ENCODE results near the gene TIE1. TPM values are rescaled to one million over a fixed set of nuclear protein-coding genes. Genes with fewer than 3 reads are reported as not detected.
A peak's percentile ranks its signal among the peaks of the same experiment; 100 is the strongest.

Gene TIE1
- total and polyA plus RNA-seq, 2 of the 13 experiments (the other 11 are each of a cell fraction or from before 2014, with no cell fraction given), result 0.58 to 0.84 TPM

- H3K27ac ChIP-seq (ENCODE audit: extremely low read length, insufficient read depth, low read length), result no peak overlapping the region
Measured at GRCh38 chr1:43288785-43289706, 11.7 kb upstream of the TIE1 start.

More at GRCh38 chr1:43288785-43289706, 11.7 kb upstream of the TIE1 start:
- Histone ChIP-seq H3K4me3 (replicated peaks in 1 of 3; ENCODE audit: insufficient read depth in 1 of 3, low read depth in 2 of 3, low read length in 3 of 3) (no peak overlapping the region), H4K20me1 (ENCODE audit: insufficient read depth, low read length) (no peaks in the 10 kb centered on the region), H2AFZ (ENCODE audit: low read length) (peak overlapping the region; percentile 19), H3K4me2 (ENCODE audit: low read depth, low read length) (peak overlapping the region; percentile 24; the same call in 1 of the 2 replicates), H3K9ac (ENCODE audit: insufficient read depth, low read depth, low read length) (no peak overlapping the region), H3K4me1 (ENCODE audit: insufficient read depth, low read length) (peaks cover 44% of the 10 kb centered on the region), H3K27me3 (ENCODE audit: control insufficient read depth in 1 of 2, insufficient read depth in 2 of 2, low read length in 2 of 2) (peaks cover 1 to 33% of the 10 kb centered on the region in 2 experiments; a peak in 4 of 5 replicates), H3K79me2 (ENCODE audit: insufficient read depth, low read length) (no peaks in the 10 kb centered on the region), H3K36me3 (replicated peaks in 1 of 2; ENCODE audit: control insufficient read depth in 1 of 2, insufficient read depth in 2 of 2, low read length in 2 of 2) (no peaks in the 10 kb centered on the region), H3K9me3 (ENCODE audit: low read length) (no peaks in the 10 kb centered on the region)
- DNase-seq (ENCODE audit: low spot score) (no peak), FAIRE-seq (no peak), ATAC-seq (no peak)
- ChIA-PET CTCF (ENCODE audit: low intra/inter-chr PET ratio, low total read pairs) (no interaction called here), POLR2A (no interaction called here)
- no TSS peak for BruUV-seq (replicated peaks)
- in situ Hi-C loops (cut with HindIII; ENCODE audit: extremely low pct_ligation_motif_present, low pct_unique_long_range_greater_than_20kb), result no loop called here
- intact Hi-C loops (cut with micrococcal nuclease; ENCODE audit: unreplicated experiment), result no loop called here
- TF ChIP-seq, protein P1, sequence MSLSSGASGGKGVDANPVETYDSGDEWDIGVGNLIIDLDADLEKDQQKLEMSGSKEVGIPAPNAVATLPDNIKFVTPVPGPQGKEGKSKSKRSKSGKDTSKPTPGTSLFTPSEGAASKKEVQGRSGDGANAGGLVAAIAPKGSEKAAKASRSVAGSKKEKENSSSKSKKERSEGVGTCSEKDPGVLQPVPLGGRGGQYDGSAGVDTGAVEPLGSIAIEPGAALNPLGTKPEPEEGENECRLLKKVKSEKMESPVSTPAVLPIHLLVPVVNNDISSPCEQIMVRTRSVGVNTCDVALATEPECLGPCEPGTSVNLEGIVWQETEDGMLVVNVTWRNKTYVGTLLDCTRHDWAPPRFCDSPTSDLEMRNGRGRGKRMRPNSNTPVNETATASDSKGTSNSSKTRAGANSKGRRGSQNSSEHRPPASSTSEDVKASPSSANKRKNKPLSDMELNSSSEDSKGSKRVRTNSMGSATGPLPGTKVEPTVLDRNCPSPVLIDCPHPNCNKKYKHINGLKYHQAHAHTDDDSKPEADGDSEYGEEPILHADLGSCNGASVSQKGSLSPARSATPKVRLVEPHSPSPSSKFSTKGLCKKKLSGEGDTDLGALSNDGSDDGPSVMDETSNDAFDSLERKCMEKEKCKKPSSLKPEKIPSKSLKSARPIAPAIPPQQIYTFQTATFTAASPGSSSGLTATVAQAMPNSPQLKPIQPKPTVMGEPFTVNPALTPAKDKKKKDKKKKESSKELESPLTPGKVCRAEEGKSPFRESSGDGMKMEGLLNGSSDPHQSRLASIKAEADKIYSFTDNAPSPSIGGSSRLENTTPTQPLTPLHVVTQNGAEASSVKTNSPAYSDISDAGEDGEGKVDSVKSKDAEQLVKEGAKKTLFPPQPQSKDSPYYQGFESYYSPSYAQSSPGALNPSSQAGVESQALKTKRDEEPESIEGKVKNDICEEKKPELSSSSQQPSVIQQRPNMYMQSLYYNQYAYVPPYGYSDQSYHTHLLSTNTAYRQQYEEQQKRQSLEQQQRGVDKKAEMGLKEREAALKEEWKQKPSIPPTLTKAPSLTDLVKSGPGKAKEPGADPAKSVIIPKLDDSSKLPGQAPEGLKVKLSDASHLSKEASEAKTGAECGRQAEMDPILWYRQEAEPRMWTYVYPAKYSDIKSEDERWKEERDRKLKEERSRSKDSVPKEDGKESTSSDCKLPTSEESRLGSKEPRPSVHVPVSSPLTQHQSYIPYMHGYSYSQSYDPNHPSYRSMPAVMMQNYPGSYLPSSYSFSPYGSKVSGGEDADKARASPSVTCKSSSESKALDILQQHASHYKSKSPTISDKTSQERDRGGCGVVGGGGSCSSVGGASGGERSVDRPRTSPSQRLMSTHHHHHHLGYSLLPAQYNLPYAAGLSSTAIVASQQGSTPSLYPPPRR (CRISPR knock-in tag; IDR thresholded peaks at IDR 0.05; ENCODE audit: borderline replicate concordance), result no peak
- TF ChIP-seq ZNF816 (CRISPR knock-in tag; IDR thresholded peaks at IDR 0.05; ENCODE audit: borderline replicate concordance), result no peak
- TF ChIP-seq ZFAT (CRISPR knock-in tag; conservative IDR thresholded peaks at IDR 0.05), result no peak
- TF ChIP-seq ZNF770 (CRISPR knock-in tag; IDR thresholded peaks at IDR 0.05), result peak; percentile 62
- no peak for TF ChIP-seq ETV6 (CRISPR knock-in tag; conservative IDR thresholded peaks at IDR 0.05)
- TF ChIP-seq U2AF1 (optimal IDR thresholded peaks at IDR 0.05; ENCODE audit: low read depth, low read length), result no peak
- TF ChIP-seq SNRNP70 (IDR thresholded peaks at IDR 0.05; ENCODE audit: low read depth, low read length), result no peak
- 25% methylated on average over 12 of the region's 12 CpGs for WGBS (ENCODE audit: low lambda C conversion rate)

Measured in HepG2 (cell line).